Inflammatory macrophage (primary cell): ENCODE data around the gene COMMD3.
A peak's percentile ranks its signal among the peaks of the same experiment; 100 is the strongest.

Source experiments
- DNase-seq, 2 donors: peaks; one replicate each; pipeline ENCODE4 v3.0.0-alpha.2; 2020 to 2022

The COMMD3 gene

GRCh38 chr10:22368981-22369380, 52.8 kb downstream of the COMMD3 start:
- DNase-seq: no peak

GRCh38 chr10:22369434-22370072, 53.4 kb downstream of the COMMD3 start:
- DNase-seq: peak; percentile 79 to 97
